HepG2 (cell line): ENCODE data around the gene MYO1C. TPM values are rescaled to one million over a fixed set of nuclear protein-coding genes. Genes with fewer than 3 reads are reported as not detected.

Source experiments
- ATAC-seq: fragments of 200-7000 bp; cut with Tn5 transposase; 3 replicates; pipeline ENCODE4 v1.9.1; 2020; ENCODE audit warnings: mild to moderate bottlenecking, moderate library complexity
- BruUV-seq: library from RNA; stranded (reverse); fragments of 400-500 nt; replicated peaks from 2 replicates; lab custom pipeline; 2021; lab: Mats Ljungman, UMichigan
- CTCF ChIA-PET: fragments of 300-600 bp; formaldehyde crosslinking; extraction: SDS; loops from one replicate; lab custom pipeline; 2021; ENCODE audit warnings: low total read pairs, inconsistent platforms, low intra/inter-chr PET ratio; lab: Yijun Ruan, JAX
- POLR2A ChIA-PET: fragments of 350-600 bp; sonication (Branson Sonifier 250); formaldehyde crosslinking; loops from one replicate; lab custom pipeline; 2020; ENCODE audit warnings: antibody characterized with exemption, inconsistent platforms; lab: Yijun Ruan, JAX
- DNase-seq: peaks from one replicate; pipeline ENCODE4 v3.0.0-alpha.2; 2015; ENCODE audit warnings: low spot score
- FAIRE-seq: peaks from 3 replicates; lab custom pipeline; 2011; peaks lifted over from hg19 to GRCh38; lab: Jason Lieb, UNC
- H2AFZ ChIP-seq: one replicate; pipeline ENCODE4 v1.6.1; 2011; ENCODE audit warnings: low read length, inconsistent platforms
- H3K27ac ChIP-seq: fragments of 300-600 bp; 3 replicates; pipeline ENCODE4 v1.8.0; 2011; ENCODE audit warnings: mixed run types, mild to moderate bottlenecking, mixed read lengths, low read length, inconsistent platforms; ENCODE audit not compliant: insufficient read depth; ENCODE audit errors: extremely low read length
- H3K27me3 ChIP-seq, 2 experiments: fragments of 200-600 bp in 1 of 2; 2 replicates in 1 of 2; 3 replicates in 1 of 2; pipeline versions ENCODE4 v1.6.0 to v1.8.0; 2011; ENCODE audit warnings: low read length in 2 of 2, mild to moderate bottlenecking in 2 of 2, moderate library complexity in 2 of 2, inconsistent platforms in 1 of 2; ENCODE audit not compliant: insufficient read depth in 2 of 2, control insufficient read depth in 1 of 2
- H3K36me3 ChIP-seq, 2 experiments: fragments of 200-600 bp in 1 of 2; replicated peaks in 1 of 2; 2 replicates in 1 of 2; 3 replicates in 1 of 2; pipeline versions ENCODE4 v1.5.1 to v1.8.0; 2011; ENCODE audit warnings: low read length in 2 of 2, inconsistent platforms in 1 of 2; ENCODE audit not compliant: insufficient read depth in 2 of 2, control insufficient read depth in 1 of 2
- H3K4me1 ChIP-seq: 2 replicates; pipeline ENCODE4 v1.5.1; 2012; ENCODE audit warnings: low read length, inconsistent platforms; ENCODE audit not compliant: insufficient read depth
- H3K4me2 ChIP-seq: 2 replicates; pipeline ENCODE4 v1.6.0; 2011; ENCODE audit warnings: low read depth, low read length, inconsistent platforms
- H3K4me3 ChIP-seq, 3 experiments: fragments of 200-600 bp in 1 of 3; sonication (generic), shearing (Covaris generic) in 1 of 3; replicated peaks in 1 of 3; 2 replicates each; pipeline ENCODE4 v1.5.1; 2011 to 2016; ENCODE audit warnings: low read length in 3 of 3, inconsistent platforms in 2 of 3, low read depth in 2 of 3, mild to moderate bottlenecking in 2 of 3, control low read depth in 1 of 3, mixed read lengths in 1 of 3; ENCODE audit not compliant: insufficient read depth in 1 of 3
- H3K79me2 ChIP-seq: one replicate; pipeline ENCODE4 v1.6.1; 2011; ENCODE audit warnings: low read length, inconsistent platforms; ENCODE audit not compliant: insufficient read depth
- H3K9ac ChIP-seq: 2 replicates; pipeline ENCODE4 v1.6.0; 2011; ENCODE audit warnings: mild to moderate bottlenecking, low read depth, low read length, inconsistent platforms; ENCODE audit not compliant: insufficient read depth
- H3K9me3 ChIP-seq: 2 replicates; pipeline ENCODE4 v1.5.1; 2012; ENCODE audit warnings: mild to moderate bottlenecking, low read length
- H4K20me1 ChIP-seq: 2 replicates; pipeline ENCODE4 v1.6.0; 2011; ENCODE audit warnings: inconsistent platforms, mild to moderate bottlenecking, low read length, moderate library complexity; ENCODE audit not compliant: insufficient read depth
- ZNF101 ChIP-seq: sonication (generic); formaldehyde crosslinking; IDR thresholded peaks from 2 replicates; pipeline ENCODE4 v1.4.0; 2020; ENCODE audit warnings: mild to moderate bottlenecking, low read depth, missing genetic modification reagents, borderline replicate concordance
- ZNF724P ChIP-seq: sonication (generic); formaldehyde crosslinking; IDR thresholded peaks from 2 replicates; pipeline ENCODE4 v1.8.0; 2022; ENCODE audit warnings: missing genetic modification reagents, borderline replicate concordance
- ZNF841 ChIP-seq: sonication (generic); formaldehyde crosslinking; IDR thresholded peaks from 2 replicates; pipeline ENCODE4 v1.8.1; 2023; ENCODE audit warnings: missing genetic modification reagents, borderline replicate concordance
- WGBS: methylation state at CpG from one replicate; pipeline ENCODE4 v1.1.6; 2017; ENCODE audit warnings: low lambda C conversion rate; 5-methylcytosine and 5-hydroxymethylcytosine counted together
- in situ Hi-C: cut with HindIII; loops from 2 replicates; pipeline ENCODE4 v1.10.0; 2017; ENCODE audit warnings: low pct_unique_long_range_greater_than_20kb; ENCODE audit not compliant: extremely low pct_ligation_motif_present
- intact Hi-C: fragments of 100-400 bp; cut with micrococcal nuclease; formaldehyde crosslinking; loops from one replicate; pipeline ENCODE4 v1.10.0; 2022; ENCODE audit not compliant: unreplicated experiment
- polyA plus RNA-seq, 8 experiments: library from polyadenylated mRNA; depleted of rRNA in 3 of 8; stranded (reverse) in 7 of 8; unstranded in 1 of 8; fragments of >200 nt; fragmentation: Illumina TruSeq in 4 of 8; extraction: Trizol in 4 of 8; gene quantifications; 2 replicates each; pipeline versions ENCODE4 v1.2.1 to v1.2.3, GENCODE V29; 2011 to 2016; ENCODE audit warnings: low read depth in 4 of 8, missing spikeins in 1 of 8, mixed read lengths in 1 of 8; ENCODE audit not compliant: insufficient read depth in 1 of 8
- total RNA-seq, 5 experiments: library from RNA; depleted of rRNA; stranded (reverse); fragments of >200 nt; fragmentation: Illumina TruSeq; extraction: Trizol; gene quantifications; 2 replicates each; pipeline ENCODE4 v1.2.3, GENCODE V29; 2016; ENCODE audit warnings: low read depth in 1 of 5
- TF ChIP-seq, protein P1 (sequence below): IDR thresholded peaks from 2 replicates; pipeline ENCODE4 v1.4.0; 2020; ENCODE audit warnings: mild to moderate bottlenecking, missing genetic modification reagents

Gene MYO1C
- total and polyA plus RNA-seq, 2 of the 13 experiments (the other 11 are each of a cell fraction or from before 2014, with no cell fraction given), result 22.7 to 40.8 TPM

DNA sequence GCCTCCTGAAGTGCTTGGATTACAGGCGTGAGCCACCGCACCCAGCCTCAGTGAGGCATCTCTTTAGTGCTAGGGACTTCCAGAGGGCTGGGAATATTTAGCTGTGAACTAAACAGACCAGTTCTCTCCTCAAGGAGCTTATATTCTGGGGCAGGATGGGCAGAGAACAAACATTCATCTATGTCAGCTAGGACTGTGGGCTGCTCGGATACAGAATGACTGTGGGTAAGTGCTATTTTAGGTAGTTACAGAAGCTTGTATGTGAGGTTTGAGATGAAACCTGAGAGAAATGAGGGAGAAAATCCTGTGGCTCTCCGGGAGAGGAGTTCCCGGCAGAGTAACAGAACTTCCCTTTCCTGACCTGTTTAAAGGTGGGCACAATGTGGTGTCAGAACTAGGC, 30.1 kb upstream of the MYO1C start (continued):
- TF ChIP-seq, protein P1, sequence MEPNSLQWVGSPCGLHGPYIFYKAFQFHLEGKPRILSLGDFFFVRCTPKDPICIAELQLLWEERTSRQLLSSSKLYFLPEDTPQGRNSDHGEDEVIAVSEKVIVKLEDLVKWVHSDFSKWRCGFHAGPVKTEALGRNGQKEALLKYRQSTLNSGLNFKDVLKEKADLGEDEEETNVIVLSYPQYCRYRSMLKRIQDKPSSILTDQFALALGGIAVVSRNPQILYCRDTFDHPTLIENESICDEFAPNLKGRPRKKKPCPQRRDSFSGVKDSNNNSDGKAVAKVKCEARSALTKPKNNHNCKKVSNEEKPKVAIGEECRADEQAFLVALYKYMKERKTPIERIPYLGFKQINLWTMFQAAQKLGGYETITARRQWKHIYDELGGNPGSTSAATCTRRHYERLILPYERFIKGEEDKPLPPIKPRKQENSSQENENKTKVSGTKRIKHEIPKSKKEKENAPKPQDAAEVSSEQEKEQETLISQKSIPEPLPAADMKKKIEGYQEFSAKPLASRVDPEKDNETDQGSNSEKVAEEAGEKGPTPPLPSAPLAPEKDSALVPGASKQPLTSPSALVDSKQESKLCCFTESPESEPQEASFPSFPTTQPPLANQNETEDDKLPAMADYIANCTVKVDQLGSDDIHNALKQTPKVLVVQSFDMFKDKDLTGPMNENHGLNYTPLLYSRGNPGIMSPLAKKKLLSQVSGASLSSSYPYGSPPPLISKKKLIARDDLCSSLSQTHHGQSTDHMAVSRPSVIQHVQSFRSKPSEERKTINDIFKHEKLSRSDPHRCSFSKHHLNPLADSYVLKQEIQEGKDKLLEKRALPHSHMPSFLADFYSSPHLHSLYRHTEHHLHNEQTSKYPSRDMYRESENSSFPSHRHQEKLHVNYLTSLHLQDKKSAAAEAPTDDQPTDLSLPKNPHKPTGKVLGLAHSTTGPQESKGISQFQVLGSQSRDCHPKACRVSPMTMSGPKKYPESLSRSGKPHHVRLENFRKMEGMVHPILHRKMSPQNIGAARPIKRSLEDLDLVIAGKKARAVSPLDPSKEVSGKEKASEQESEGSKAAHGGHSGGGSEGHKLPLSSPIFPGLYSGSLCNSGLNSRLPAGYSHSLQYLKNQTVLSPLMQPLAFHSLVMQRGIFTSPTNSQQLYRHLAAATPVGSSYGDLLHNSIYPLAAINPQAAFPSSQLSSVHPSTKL (CRISPR knock-in tag), result no peak
- TF ChIP-seq ZNF101 (CRISPR knock-in tag), result no peak
- no peak for TF ChIP-seq ZNF724P (CRISPR knock-in tag)

DNA sequence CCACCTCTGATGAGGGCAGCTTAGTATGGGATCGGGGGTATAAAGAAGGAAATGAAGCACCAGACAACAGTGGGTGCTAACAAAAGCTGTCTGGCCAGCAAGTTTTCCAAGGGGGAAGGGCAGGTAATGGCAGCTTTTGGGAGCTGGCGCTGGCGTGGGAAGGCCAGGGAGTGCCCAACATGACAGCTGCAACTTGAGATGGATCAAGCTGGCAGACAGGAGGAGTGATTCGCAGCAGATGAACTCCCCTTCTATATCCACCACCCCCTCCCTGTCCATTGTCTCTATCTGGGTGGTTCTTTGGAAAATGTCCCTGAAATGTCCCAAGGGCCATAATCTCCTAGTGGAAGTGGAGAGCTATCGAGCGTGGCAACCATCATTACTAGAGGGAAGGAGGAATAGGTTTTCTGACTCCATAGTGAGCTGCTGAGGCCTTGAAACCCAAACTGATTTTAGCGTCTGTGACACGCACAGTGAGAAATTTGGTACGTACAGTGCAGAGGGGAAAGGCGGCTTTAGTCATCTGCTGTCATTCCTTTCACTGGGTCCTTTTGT, 28.7 kb upstream of the MYO1C start:
- Histone ChIP-seq H3K9me3 (no peaks in the 10 kb centered on the region), H4K20me1 (no peaks in the 10 kb centered on the region), H3K79me2 (peaks cover 8% of the 10 kb centered on the region), H3K27ac (no peak overlapping the region), H3K4me2 (no peak overlapping the region), H3K36me3 (peaks cover 2 to 6% of the 10 kb centered on the region in 2 experiments; a peak in 4 of 5 replicates), H3K9ac (no peak overlapping the region), H2AFZ (no peak overlapping the region), H3K4me1 (peaks cover 10% of the 10 kb centered on the region), H3K27me3 (no peaks in the 10 kb centered on the region; a peak in 1 of 5 replicates), H3K4me3 (no peak overlapping the region)
- no peak for FAIRE-seq
- no TSS peak for BruUV-seq
- no peak for DNase-seq
- CTCF ChIA-PET, result no interaction called here
- intact Hi-C loops (no loop called here), in situ Hi-C loops (no loop called here)
- TF ChIP-seq ZNF841, result no peak
- WGBS, result 95% methylated on average over 10 of the region's 10 CpGs
- POLR2A ChIA-PET, result no interaction called here
- no peak for ATAC-seq
